AG04450 (cell line): ENCODE results near the gene HS3ST5. TPM values are rescaled to one million over a fixed set of nuclear protein-coding genes. Genes with fewer than 3 reads are reported as not detected.
"Not testable (repeated sequence)": the region's sequence is repeated elsewhere in the genome, so short reads cannot be mapped to it uniquely, and the experiment has no call there.

Source experiments
- CTCF ChIA-PET: fragments of 300-600, 350-600 bp; formaldehyde crosslinking; extraction: SDS; loops from one replicate; lab custom pipeline; 2022; ENCODE audit warnings: antibody characterized with exemption, inconsistent platforms; lab: Charles Lee
- POLR2A ChIA-PET: fragments of 350-600 bp; formaldehyde crosslinking; extraction: SDS; loops from one replicate; lab custom pipeline; 2021; ENCODE audit warnings: antibody characterized with exemption, inconsistent platforms; lab: Yijun Ruan, JAX
- DNase-seq: peaks from one replicate; pipeline ENCODE4 v3.0.0-alpha.2; 2011; ENCODE audit warnings: low read depth, low spot score
- H3K27ac ChIP-seq: one replicate; pipeline ENCODE4 v1.5.1; 2012; ENCODE audit warnings: low read depth, low read length, control low read depth
- H3K27me3 ChIP-seq: one replicate; pipeline ENCODE4 v1.6.0; 2012; ENCODE audit warnings: low read length; ENCODE audit not compliant: control insufficient read depth, insufficient read depth
- H3K4me3 ChIP-seq: 2 replicates; pipeline ENCODE4 v1.5.1; 2011; ENCODE audit warnings: mild to moderate bottlenecking, low read depth, low read length, control low read depth
- H3K9me3 ChIP-seq: 2 replicates; pipeline ENCODE4 v1.5.1; 2012; ENCODE audit warnings: low read length; ENCODE audit not compliant: control insufficient read depth, insufficient read depth
- CTCF ChIP-seq: IDR thresholded peaks from 2 replicates; pipeline ENCODE4 v1.5.1; 2011; ENCODE audit warnings: low read depth, low read length, control low read depth, inconsistent platforms
- polyA plus RNA-seq: library from polyadenylated mRNA; depleted of rRNA; stranded (reverse); fragments of >200 nt; gene quantifications from 2 replicates; pipeline ENCODE4 v1.2.3, GENCODE V29; 2011

Gene HS3ST5
- polyA plus RNA-seq, 1 experiment = not detected

DNA sequence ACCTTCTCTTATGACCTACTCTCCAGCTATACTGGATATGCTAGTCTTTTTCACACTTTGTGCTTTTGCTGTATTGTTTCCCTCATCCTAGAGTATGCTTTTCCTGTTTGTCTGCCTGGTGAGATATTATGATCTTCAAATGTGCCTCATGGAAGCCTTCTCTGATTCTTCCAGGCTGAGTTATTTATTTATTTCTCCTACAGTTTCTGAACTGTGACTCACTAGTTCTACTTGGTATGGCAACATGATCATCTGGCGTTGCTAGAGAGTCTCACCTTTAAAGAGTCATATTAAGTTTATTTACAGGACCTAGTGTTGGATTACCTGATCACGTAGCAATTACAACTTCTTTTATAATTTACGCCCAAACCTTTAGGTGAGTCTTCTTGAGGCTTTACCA, 290.7 kb downstream of the HS3ST5 start:
- Histone ChIP-seq H3K9me3 (no peaks in the 10 kb centered on the region), H3K4me3 (no peak overlapping the region), H3K27ac (no peak overlapping the region), H3K27me3 (no peaks in the 10 kb centered on the region)
- ChIA-PET CTCF (no interaction called here), POLR2A (no interaction called here)
- DNase-seq = no peak
- no peak for TF ChIP-seq CTCF

DNA sequence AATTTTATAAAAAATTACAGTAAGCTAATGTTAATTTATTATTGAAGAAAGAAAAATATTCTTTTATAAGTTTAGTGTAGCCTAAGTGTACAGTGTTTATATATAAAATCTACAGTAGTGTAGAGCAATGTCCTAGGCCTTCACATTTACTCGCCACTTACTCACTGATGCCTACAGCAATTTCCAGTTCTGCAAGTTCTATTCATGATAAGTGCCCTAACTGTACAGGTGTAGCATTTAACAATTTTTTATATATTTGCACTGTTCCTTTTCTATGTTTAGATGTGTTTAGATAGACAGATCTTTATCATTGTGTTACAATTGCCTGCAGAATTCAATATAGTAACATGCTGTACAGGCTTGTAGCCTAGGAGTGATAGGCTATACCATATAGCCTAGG, 291.8 kb downstream of the HS3ST5 start:
- DNase-seq = no peak
- H3K4me3 ChIP-seq = no peak overlapping the region
- POLR2A ChIA-PET = no interaction called here
- H3K9me3 ChIP-seq = no peaks in the 10 kb centered on the region
- no peaks in the 10 kb centered on the region for H3K27me3 ChIP-seq
- no peak overlapping the region for H3K27ac ChIP-seq
- CTCF ChIA-PET = interaction anchor here (1.0 kb wide), 1 partner anchor 57 kb away, joined by 3 read pairs; no protein-coding TSS in a partner anchor
- TF ChIP-seq CTCF = no peak

DNA sequence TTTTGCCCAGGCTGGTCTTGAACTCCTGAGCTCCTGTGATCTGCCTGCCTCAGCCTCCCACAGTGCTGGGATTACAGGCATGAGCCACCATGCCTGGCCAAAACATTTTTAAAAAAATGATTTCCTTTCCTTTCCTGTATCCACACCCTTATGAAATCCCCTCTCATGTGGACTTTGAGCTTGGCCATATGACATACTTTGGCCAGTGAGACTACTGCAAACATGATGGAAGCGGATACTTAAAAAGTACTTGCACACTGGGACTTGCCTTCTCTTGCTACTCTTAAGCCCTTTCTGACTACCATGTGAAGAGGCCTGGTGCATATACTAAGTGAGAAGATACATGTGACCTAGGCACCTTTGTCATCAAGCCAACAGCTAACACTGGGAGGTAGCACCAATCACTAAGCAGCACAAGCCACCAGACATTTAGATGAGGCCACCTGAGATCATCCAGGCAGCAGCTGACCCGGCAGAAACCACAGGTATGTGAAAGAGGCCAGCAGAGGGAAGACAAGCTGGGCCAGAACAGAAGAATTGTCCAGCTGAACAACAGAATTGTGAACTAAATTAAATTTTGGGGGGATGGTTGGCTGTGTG, 293.4 kb downstream of the HS3ST5 start:
- POLR2A ChIA-PET = no interaction called here
- CTCF ChIA-PET = interaction anchor here (1.0 to 3.6 kb wide), 3 partner anchors 47 to 59 kb away, joined by 3 to 14 read pairs (median 3); no protein-coding TSS in a partner anchor
- no peak for TF ChIP-seq CTCF
- Histone ChIP-seq H3K4me3 (no peak overlapping the region), H3K27me3 (no peaks in the 10 kb centered on the region), H3K27ac (no peak overlapping the region), H3K9me3 (no peaks in the 10 kb centered on the region)
- DNase-seq = no peak

- H3K27me3 ChIP-seq, H3K27ac ChIP-seq, DNase-seq, POLR2A ChIA-PET, H3K9me3 ChIP-seq, H3K4me3 ChIP-seq: not testable (repeated sequence)
- CTCF ChIA-PET = interaction anchor here (2.0 kb wide), 1 partner anchor 64 kb away, joined by 10 read pairs; no protein-coding TSS in a partner anchor
Measured at GRCh38 chr6:114044566-114044965, 298.3 kb downstream of the HS3ST5 start.

DNA sequence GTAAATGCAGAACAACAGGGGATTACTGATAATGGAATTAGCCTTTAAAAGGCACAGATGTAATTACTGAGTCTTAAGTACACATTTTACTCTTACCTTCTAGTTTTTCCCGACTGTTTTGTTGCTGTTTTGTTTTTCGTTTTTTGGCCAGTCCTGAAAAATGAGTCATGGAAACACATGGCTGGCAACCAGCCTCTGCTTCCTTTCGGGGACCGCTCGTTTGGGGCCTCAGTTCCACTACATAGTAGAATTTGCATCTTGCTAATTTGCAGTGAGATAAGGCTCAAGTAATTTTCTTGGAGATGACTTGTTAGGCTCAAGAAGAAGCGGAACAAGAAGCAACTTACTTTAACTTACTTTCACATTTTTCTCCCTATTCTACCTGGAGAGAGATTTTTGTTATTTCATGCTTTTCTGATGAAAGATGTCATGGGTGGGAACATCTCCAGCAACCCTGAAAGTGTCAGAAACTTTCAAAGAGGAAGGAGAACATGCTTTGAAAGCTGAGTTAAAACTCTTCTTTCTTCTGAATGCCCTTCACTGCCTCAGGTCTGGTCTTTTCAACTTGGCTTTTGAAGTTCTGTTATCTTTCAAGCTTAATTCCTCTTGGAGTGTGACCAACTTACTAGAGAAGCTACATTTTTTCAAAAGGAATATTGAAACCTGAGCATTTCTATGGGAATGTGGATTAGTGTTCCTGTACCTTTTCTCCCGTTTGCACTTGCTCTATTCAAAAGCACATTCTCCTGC, 300.4 kb downstream of the HS3ST5 start:
- Histone ChIP-seq H3K4me3 (no peak overlapping the region), H3K27ac (no peak overlapping the region), H3K9me3 (no peaks in the 10 kb centered on the region), H3K27me3 (no peaks in the 10 kb centered on the region)
- POLR2A ChIA-PET = no interaction called here
- no peak for DNase-seq
- no peak for TF ChIP-seq CTCF
- CTCF ChIA-PET = interaction anchor here (0.9 to 1.1 kb wide), 2 partner anchors 19 to 55 kb away, joined by 3 read pairs; no protein-coding TSS in a partner anchor
